Measurements from ENCODE around the gene SLC25A38. TPM values are rescaled to one million over a fixed set of nuclear protein-coding genes. Genes with fewer than 3 reads are reported as not detected.

Gene SLC25A38
- total and polyA plus RNA-seq, 9 of the 15 experiments (the other 6 are each of a cell fraction or from before 2014, with no cell fraction given), result 13.5 to 51.1 (median 30.6) TPM

DNA sequence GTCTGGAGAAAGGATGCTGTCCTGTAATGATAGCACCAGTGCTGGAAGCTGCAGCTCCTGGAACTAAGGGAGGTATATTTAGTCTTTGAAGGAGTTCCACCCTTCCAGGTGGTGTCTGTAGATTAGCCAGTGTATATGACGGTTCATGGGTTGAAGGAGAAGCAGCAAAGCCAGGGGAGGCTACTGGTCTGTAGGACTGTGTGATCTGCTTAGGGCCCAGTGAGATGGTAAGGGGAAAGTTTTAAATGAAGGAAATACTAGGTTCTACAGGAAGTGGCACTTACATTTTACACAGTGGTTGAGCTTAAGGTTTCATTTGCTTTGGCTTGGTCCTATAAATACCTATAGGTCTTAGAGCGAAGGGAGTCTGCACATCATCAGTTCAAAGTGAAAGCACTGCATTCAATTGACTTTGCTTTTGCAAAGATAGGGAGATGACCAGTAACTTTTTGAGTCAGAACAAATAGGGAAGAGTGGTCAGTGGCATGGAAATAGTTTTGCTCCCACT lies 5.6 kb downstream of the SLC25A38 start (continued):
- TF ChIP-seq, protein P1, sequence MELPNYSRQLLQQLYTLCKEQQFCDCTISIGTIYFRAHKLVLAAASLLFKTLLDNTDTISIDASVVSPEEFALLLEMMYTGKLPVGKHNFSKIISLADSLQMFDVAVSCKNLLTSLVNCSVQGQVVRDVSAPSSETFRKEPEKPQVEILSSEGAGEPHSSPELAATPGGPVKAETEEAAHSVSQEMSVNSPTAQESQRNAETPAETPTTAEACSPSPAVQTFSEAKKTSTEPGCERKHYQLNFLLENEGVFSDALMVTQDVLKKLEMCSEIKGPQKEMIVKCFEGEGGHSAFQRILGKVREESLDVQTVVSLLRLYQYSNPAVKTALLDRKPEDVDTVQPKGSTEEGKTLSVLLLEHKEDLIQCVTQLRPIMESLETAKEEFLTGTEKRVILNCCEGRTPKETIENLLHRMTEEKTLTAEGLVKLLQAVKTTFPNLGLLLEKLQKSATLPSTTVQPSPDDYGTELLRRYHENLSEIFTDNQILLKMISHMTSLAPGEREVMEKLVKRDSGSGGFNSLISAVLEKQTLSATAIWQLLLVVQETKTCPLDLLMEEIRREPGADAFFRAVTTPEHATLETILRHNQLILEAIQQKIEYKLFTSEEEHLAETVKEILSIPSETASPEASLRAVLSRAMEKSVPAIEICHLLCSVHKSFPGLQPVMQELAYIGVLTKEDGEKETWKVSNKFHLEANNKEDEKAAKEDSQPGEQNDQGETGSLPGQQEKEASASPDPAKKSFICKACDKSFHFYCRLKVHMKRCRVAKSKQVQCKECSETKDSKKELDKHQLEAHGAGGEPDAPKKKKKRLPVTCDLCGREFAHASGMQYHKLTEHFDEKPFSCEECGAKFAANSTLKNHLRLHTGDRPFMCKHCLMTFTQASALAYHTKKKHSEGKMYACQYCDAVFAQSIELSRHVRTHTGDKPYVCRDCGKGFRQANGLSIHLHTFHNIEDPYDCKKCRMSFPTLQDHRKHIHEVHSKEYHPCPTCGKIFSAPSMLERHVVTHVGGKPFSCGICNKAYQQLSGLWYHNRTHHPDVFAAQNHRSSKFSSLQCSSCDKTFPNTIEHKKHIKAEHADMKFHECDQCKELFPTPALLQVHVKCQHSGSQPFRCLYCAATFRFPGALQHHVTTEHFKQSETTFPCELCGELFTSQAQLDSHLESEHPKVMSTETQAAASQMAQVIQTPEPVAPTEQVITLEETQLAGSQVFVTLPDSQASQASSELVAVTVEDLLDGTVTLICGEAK (IDR thresholded peaks at IDR 0.05), result no peak
- TF ChIP-seq, protein P1 (CRISPR knock-in tag; IDR thresholded peaks at IDR 0.05), result no peak
- no peak for TF ChIP-seq ZNF76 (CRISPR knock-in tag; IDR thresholded peaks at IDR 0.05; ENCODE audit: borderline replicate concordance)
- TF ChIP-seq, protein P2, sequence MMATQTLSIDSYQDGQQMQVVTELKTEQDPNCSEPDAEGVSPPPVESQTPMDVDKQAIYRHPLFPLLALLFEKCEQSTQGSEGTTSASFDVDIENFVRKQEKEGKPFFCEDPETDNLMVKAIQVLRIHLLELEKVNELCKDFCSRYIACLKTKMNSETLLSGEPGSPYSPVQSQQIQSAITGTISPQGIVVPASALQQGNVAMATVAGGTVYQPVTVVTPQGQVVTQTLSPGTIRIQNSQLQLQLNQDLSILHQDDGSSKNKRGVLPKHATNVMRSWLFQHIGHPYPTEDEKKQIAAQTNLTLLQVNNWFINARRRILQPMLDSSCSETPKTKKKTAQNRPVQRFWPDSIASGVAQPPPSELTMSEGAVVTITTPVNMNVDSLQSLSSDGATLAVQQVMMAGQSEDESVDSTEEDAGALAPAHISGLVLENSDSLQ (IDR thresholded peaks at IDR 0.05), result no peak
- TF ChIP-seq HMG20B (CRISPR knock-in tag; IDR thresholded peaks at IDR 0.05), result no peak
- TF ChIP-seq SRSF3 (IDR thresholded peaks at IDR 0.05; ENCODE audit: insufficient read depth, low read length), result no peak
- no peak for TF ChIP-seq SRSF1 (IDR thresholded peaks at IDR 0.05; ENCODE audit: low read depth, low read length)
- no peak for TF ChIP-seq ZNF274 (IDR thresholded peaks at IDR 0.05; ENCODE audit: borderline replicate concordance, low read depth, low read length)
- TF ChIP-seq, protein P3, sequence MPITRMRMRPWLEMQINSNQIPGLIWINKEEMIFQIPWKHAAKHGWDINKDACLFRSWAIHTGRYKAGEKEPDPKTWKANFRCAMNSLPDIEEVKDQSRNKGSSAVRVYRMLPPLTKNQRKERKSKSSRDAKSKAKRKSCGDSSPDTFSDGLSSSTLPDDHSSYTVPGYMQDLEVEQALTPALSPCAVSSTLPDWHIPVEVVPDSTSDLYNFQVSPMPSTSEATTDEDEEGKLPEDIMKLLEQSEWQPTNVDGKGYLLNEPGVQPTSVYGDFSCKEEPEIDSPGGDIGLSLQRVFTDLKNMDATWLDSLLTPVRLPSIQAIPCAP (CRISPR knock-in tag; IDR thresholded peaks at IDR 0.05; ENCODE audit: borderline replicate concordance), result no peak
- TF ChIP-seq, protein P4, sequence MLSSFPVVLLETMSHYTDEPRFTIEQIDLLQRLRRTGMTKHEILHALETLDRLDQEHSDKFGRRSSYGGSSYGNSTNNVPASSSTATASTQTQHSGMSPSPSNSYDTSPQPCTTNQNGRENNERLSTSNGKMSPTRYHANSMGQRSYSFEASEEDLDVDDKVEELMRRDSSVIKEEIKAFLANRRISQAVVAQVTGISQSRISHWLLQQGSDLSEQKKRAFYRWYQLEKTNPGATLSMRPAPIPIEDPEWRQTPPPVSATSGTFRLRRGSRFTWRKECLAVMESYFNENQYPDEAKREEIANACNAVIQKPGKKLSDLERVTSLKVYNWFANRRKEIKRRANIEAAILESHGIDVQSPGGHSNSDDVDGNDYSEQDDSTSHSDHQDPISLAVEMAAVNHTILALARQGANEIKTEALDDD (IDR thresholded peaks at IDR 0.05), result peak; percentile 47; the same call in 1 of the 2 replicates
- TF ChIP-seq SMARCE1 (IDR thresholded peaks at IDR 0.05), result no peak
- TF ChIP-seq KLF13 (tag; IDR thresholded peaks at IDR 0.05; ENCODE audit: borderline replicate concordance, low read depth), result no peak
- TF ChIP-seq RBM34 (IDR thresholded peaks at IDR 0.05; ENCODE audit: borderline replicate concordance, insufficient read depth, low read length), result no peak
- TF ChIP-seq SMAD1 (IDR thresholded peaks at IDR 0.05; ENCODE audit: low read depth, low read length, partially characterized antibody), result no peak
- TF ChIP-seq ZNF165 (CRISPR knock-in tag; IDR thresholded peaks at IDR 0.05; ENCODE audit: borderline replicate concordance), result no peak
- no peak for TF ChIP-seq HNRNPH1 (optimal IDR thresholded peaks at IDR 0.05; ENCODE audit: low read depth, low read length)
- TF ChIP-seq CHD4 (IDR thresholded peaks at IDR 0.05; ENCODE audit: insufficient read depth, insufficient replicate concordance, low read depth, low read length, poor library complexity, severe bottlenecking), result no peak

Data from K562 (cell line).